SH-SY5Y (cell line): ENCODE data around the gene EXOSC7.

Experiments
- GATA2 ChIP-seq: IDR thresholded peaks from 2 replicates; pipeline ENCODE4 v1.6.1; 2011; ENCODE audit warnings: mild to moderate bottlenecking, low read depth, low read length
- GATA3 ChIP-seq: IDR thresholded peaks from 2 replicates; pipeline ENCODE4 v1.6.1; 2011; ENCODE audit warnings: low read depth, mild to moderate bottlenecking, low read length, moderate library complexity

- TF ChIP-seq GATA2 (no peak), GATA3 (no peak)
These were observed 16.8 kb downstream of the EXOSC7 start for GRCh38 chr3:44992555-44993470.
